Uterus (tissue), 4 donors: Measurements from ENCODE around the gene FAM89B. TPM values are rescaled to one million over a fixed set of nuclear protein-coding genes. Genes with fewer than 3 reads are reported as not detected.

Experiments
- DNase-seq, 2 donors: peaks; one replicate each; pipeline ENCODE4 v3.0.0-alpha.2; 2019 to 2020
- H3K27ac ChIP-seq, 2 donors: fragments of 200-600 bp; sonication (generic); 1 replicate in 1 of 2; 2 replicates in 1 of 2; pipeline ENCODE4 v1.5.1; 2016 to 2018
- H3K27me3 ChIP-seq, 2 donors: fragments of 200-600 bp; sonication (generic); one replicate each; pipeline ENCODE4 v1.5.1; 2018 to 2019; ENCODE audit warnings: control low read depth in 1 of 2
- H3K36me3 ChIP-seq, 2 donors: fragments of 200-600 bp; sonication (generic); one replicate each; pipeline ENCODE4 v1.5.1; 2019; ENCODE audit warnings: control low read depth in 1 of 2
- H3K4me1 ChIP-seq, 2 donors: fragments of 200-600 bp; sonication (generic); one replicate each; pipeline ENCODE4 v1.5.1; 2018 to 2019; ENCODE audit warnings: control low read depth in 1 of 2
- H3K4me3 ChIP-seq, 2 donors: fragments of 200-600 bp; sonication (generic); 1 replicate in 1 of 2; 2 replicates in 1 of 2; pipeline ENCODE4 v1.5.1; 2018 to 2019; ENCODE audit warnings: mild to moderate bottlenecking in 1 of 2
- H3K9me3 ChIP-seq, 2 donors: fragments of 200-600 bp; sonication (generic); one replicate each; pipeline ENCODE4 v1.5.1; 2019; ENCODE audit warnings: control low read depth in 1 of 2
- CTCF ChIP-seq, 4 experiments: fragments of 200-600 bp in 2 of 4; fragments of 450-650 bp in 2 of 4; sonication (generic) in 2 of 4; IDR thresholded peaks; one replicate each; pipeline ENCODE4 v1.5.1; 2016 to 2019; ENCODE audit warnings: antibody characterized with exemption in 4 of 4, mild to moderate bottlenecking in 2 of 4, moderate library complexity in 1 of 4
- POLR2A ChIP-seq, 2 donors: fragments of 450-650 bp; IDR thresholded peaks; one replicate each; pipeline ENCODE4 v1.6.1; 2016; ENCODE audit warnings: antibody characterized with exemption in 2 of 2, mild to moderate bottlenecking in 1 of 2, moderate library complexity in 1 of 2
- intact Hi-C: fragments of 100-400 bp; cut with DNase I; formaldehyde crosslinking; loops from one replicate; pipeline ENCODE4 v1.15.1; 2023; ENCODE audit warnings: low total_unique reads
- total RNA-seq, 4 donors: library from RNA; depleted of rRNA in 3 of 4; stranded (reverse); fragments of >200 nt in 3 of 4; gene quantifications; one replicate each; pipeline versions ENCODE4 v1.1.0 to v1.2.4, GENCODE V29; 2014 to 2023
- donor health status: DM: yes; HTN: yes; CAD: no.

The FAM89B gene
- total RNA-seq, 4 donors from 2014 or later: 13.9 to 83.0 (median 40.8) TPM

- H3K36me3 ChIP-seq: no peaks in the 10 kb centered on the region
- H3K27ac ChIP-seq: no peak overlapping the region
- intact Hi-C loops: no loop called here
- H3K9me3 ChIP-seq: no peaks in the 10 kb centered on the region
- DNase-seq: no peak
- H3K4me3 ChIP-seq: no peak overlapping the region
- no peak for TF ChIP-seq POLR2A (IDR thresholded peaks at IDR 0.05)
- TF ChIP-seq CTCF (IDR thresholded peaks at IDR 0.05): no peak
- H3K27me3 ChIP-seq: no peaks in the 10 kb centered on the region
- H3K4me1 ChIP-seq: peaks cover 0 to 19% of the 10 kb centered on the region in 2 donors
These were observed 45.0 kb downstream of the FAM89B start for GRCh38 chr11:65617136-65617850.

- H3K27me3 ChIP-seq: no peaks in the 10 kb centered on the region
- no peak overlapping the region for H3K27ac ChIP-seq
- peaks cover 0 to 12% of the 10 kb centered on the region in 2 donors for H3K4me1 ChIP-seq
- intact Hi-C loops: no loop called here
- no peak overlapping the region for H3K4me3 ChIP-seq
- H3K9me3 ChIP-seq: no peaks in the 10 kb centered on the region
- no peaks in the 10 kb centered on the region for H3K36me3 ChIP-seq
- no peak for DNase-seq
- TF ChIP-seq POLR2A (IDR thresholded peaks at IDR 0.05): no peak
- no peak for TF ChIP-seq CTCF (IDR thresholded peaks at IDR 0.05)
These were observed 45.8 kb downstream of the FAM89B start for GRCh38 chr11:65617990-65618751.

- intact Hi-C loops: no loop called here
- no peak overlapping the region for H3K27ac ChIP-seq
- no peaks in the 10 kb centered on the region for H3K36me3 ChIP-seq
- TF ChIP-seq CTCF (IDR thresholded peaks at IDR 0.05) (no peak), POLR2A (IDR thresholded peaks at IDR 0.05) (no peak)
- no peaks in the 10 kb centered on the region for H3K9me3 ChIP-seq
- H3K4me1 ChIP-seq: peaks cover 0 to 10% of the 10 kb centered on the region in 2 donors
- no peak overlapping the region for H3K4me3 ChIP-seq
- H3K27me3 ChIP-seq: no peaks in the 10 kb centered on the region
- no peak for DNase-seq
These were observed 46.4 kb downstream of the FAM89B start for GRCh38 chr11:65618763-65619162.

- TF ChIP-seq CTCF (IDR thresholded peaks at IDR 0.05) (no peak), POLR2A (IDR thresholded peaks at IDR 0.05) (no peak)
- H3K27me3 ChIP-seq: no peaks in the 10 kb centered on the region
- no peaks in the 10 kb centered on the region for H3K36me3 ChIP-seq
- H3K27ac ChIP-seq: no peak overlapping the region
- H3K9me3 ChIP-seq: no peaks in the 10 kb centered on the region
- intact Hi-C loops: no loop called here
- DNase-seq: no peak
- H3K4me1 ChIP-seq: peaks cover 0 to 10% of the 10 kb centered on the region in 2 donors
- no peak overlapping the region for H3K4me3 ChIP-seq
These were observed 47.1 kb downstream of the FAM89B start for GRCh38 chr11:65619281-65619928.

GRCh38 chr11:65620666-65621065 lies 48.3 kb downstream of the FAM89B start:
- intact Hi-C loops: no loop called here

More at GRCh38 chr11:65620666-65621065, 48.3 kb downstream of the FAM89B start:
- DNase-seq: no peak
- Histone ChIP-seq H3K9me3 (no peaks in the 10 kb centered on the region), H3K4me1 (peaks cover 0 to 10% of the 10 kb centered on the region in 2 donors), H3K27ac (no peak overlapping the region), H3K36me3 (no peaks in the 10 kb centered on the region), H3K4me3 (no peak overlapping the region), H3K27me3 (no peaks in the 10 kb centered on the region)
- no peak for TF ChIP-seq POLR2A (IDR thresholded peaks at IDR 0.05)
- TF ChIP-seq CTCF (IDR thresholded peaks at IDR 0.05): no peak
